NCI-H82 (cell line): Measurements from ENCODE around the gene DNMT3A.
A peak's percentile ranks its signal among the peaks of the same experiment; 100 is the strongest.

Experiments used
- DNase-seq: peaks from one replicate; lab custom pipeline; 2025; lab: John Stamatoyannopoulos, UW

The DNMT3A gene

DNA sequence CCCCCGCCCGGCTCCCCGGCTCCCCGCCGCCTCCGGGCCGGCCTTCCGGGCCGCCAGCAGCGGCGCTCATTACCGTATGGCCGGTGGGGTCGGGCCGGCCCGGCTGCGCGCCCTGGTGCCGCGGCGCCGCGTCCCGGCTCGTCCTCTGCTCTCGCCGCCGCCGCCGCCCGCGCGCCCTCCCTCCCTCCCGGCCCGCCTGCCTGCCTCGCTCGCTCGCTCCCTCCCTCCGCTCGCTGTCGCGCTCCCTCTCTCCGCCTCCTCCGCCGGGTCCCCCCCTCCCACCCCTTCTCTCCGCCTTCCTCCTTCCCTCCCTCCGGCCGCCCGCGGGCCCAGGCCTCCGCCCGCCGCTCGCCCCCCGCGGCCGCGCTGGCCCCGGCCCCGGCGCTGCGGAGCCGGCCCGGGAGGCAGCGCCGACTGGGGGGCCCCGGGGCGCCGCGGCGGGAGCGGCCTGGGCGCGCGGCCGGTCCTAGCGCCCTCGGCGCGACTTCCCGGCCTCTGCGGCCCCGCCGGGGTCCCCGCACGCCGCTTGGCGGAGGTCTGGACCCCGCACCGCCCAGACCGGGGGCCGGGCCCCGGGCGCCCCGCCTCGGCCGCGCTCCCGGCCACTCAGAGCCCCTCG is at the start of gene DNMT3A:
Gene DNMT3A (minus strand): TSS at position 173 of the 619 bp plus-strand sequence. CDS start 27,941 bp downstream, outside the sequence.
- peak; percentile 75 for DNase-seq

- DNase-seq = no peak
Observed at GRCh38 chr2:25389161-25389560, 47.4 kb upstream of the DNMT3A start.

GRCh38 chr2:25388491-25388890 is 46.8 kb upstream of the DNMT3A start:
- DNase-seq = no peak

DNA sequence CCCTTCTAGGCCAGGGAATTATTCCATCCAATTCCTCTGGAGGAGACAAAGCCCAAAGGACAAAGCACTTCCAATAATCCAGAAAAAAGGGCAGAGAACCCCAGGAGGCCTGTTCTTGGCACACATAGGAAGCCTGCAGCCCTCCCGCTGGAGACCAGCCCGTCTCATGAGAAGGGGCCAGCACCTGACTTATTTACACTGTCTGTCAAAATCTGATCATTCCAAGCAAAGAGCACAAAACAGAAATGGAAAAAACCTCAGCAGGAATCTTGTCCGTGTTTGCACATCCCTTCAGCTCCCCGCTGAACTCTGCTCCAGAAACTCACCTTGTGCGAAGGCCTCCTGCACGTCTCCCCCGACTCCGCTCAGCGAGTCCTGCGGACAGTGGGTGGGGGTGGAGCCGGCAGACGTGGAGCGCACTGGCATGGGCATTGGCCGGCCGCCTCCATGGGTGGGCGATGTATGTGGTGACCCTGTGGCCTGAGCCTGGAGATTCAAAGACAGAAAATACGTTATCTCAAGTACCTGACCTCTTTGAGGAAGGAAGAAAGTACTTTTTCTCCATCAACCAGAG is 46.2 kb upstream of the DNMT3A start:
- DNase-seq = no peak

DNA sequence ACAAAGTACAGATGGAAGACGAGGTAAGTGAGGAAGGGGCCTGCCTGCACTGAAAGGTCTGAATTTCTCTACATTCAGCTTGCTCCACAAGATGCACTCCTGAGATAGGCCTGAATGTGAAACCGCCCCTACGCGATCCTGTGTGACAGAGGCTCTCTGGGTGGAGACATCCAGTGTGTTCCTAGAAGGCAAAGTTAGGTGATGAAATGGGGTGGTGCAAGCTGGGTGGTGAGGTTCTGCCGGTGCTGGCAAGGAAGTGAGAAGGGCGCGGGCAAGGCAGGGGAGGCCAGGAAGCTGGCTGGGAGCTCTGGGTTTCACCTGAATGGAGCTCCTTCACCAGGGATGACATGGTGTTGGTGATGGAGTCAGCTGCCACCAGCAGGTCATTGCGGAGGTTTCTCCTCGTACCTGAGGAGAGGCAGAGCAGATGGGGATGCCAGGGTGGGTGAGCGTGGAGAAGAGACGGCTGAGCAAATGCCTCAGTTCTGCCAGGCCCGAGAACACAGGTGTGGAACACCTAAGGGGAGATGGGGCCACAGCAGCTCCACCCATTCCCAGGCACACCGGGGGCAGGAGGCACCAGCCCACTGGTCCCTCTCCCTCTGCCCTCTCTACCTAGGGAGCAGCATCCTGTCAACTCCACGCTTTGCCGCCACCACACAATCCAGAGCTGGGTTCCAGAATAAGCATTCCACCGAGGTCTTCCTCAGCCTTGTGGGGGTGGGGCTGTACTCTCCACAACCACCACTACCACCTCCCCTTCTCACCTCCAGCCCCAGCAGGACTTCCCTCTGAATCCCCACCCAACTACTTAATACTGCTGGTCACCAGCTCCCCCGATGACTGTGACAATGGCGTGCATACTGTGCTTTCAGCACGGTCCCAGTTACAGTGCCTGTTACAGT is 45.5 kb upstream of the DNMT3A start:
- DNase-seq = no peak

- DNase-seq = peak; percentile 33
Observed at GRCh38 chr2:25385910-25386309, 44.2 kb upstream of the DNMT3A start.

DNA sequence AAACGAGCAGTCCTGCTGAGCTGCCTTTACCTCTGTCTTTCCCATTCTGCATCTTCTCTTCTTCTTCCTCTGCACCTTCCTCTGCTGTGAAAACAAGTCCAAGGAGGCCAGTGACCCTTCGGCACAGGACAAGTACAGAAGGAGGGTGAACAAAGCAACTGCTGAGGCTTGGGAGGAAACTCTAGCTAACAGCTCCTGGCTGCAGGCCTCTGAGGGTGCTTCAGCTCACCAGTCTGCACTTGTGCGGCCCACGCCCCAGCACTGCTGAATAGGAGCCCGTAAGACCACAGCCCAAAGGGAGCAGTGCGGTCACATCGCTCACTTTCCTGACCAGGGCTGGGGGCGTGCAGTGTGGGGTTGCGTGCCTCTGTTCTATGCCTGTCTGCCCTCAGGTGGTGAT is 42.1 kb upstream of the DNMT3A start:
- DNase-seq = no peak

- DNase-seq = no peak
Observed at GRCh38 chr2:25381502-25381901, 39.8 kb upstream of the DNMT3A start.

GRCh38 chr2:25380586-25381375 is 39.1 kb upstream of the DNMT3A start:
- no peak for DNase-seq

DNA sequence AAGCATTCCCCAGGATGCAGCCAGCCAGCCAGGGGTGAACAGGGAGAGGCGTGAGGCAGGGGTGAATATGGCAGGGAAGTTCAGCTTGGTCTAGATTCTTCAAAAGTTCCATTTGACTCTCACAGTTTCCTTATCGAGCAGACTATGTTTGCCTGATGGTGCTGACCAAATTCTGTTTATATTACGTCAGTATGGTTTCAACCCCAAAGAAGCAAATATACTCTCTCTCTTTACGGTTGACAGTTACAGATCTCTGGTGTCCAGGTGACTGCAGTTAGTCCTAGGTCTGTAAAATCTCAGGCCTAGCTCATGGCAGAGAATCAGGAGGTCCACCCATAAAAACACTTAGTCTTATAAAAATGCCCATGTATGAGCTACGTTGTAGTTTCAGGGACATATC is 38.3 kb upstream of the DNMT3A start:
- DNase-seq = no peak

GRCh38 chr2:25379535-25379934 is 37.8 kb upstream of the DNMT3A start:
- peak; percentile 35 for DNase-seq

DNA sequence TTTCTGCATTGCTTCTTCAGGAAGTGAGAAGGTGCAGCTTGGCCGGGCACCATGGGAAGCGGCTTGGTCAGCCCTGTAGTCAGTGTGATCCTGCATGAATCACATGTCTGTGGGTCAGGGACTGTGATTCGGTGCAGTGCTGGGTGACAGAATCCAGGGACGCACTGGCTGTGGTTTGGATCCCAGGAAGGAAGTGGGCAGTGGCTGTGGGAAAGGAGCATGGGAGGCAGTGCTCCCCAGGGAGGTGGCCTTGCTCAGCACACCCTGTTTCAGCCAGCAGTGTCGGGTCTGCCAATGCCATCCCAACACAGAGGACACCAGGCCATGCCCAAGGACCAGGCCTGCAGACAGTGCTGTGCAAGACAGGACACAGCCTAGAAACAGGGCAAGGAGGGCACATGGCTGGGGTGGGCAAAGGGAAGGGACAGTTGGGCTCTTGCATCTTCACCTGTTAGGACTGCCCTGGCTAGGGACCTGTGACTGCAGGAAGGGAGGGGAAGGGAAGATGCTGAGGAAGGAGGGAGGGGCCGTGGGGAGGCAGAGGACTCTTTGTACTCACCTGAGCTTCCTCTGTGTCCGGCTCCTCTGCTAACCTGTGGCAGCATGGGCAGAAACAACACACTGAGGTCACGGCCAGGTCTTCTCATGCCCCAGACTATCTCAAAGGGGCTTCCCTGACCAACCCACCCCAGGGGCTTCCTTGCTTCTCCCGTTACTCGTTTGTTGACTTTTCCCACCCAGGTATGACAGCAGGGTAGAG is 37.2 kb upstream of the DNMT3A start:
- DNase-seq = no peak

DNA sequence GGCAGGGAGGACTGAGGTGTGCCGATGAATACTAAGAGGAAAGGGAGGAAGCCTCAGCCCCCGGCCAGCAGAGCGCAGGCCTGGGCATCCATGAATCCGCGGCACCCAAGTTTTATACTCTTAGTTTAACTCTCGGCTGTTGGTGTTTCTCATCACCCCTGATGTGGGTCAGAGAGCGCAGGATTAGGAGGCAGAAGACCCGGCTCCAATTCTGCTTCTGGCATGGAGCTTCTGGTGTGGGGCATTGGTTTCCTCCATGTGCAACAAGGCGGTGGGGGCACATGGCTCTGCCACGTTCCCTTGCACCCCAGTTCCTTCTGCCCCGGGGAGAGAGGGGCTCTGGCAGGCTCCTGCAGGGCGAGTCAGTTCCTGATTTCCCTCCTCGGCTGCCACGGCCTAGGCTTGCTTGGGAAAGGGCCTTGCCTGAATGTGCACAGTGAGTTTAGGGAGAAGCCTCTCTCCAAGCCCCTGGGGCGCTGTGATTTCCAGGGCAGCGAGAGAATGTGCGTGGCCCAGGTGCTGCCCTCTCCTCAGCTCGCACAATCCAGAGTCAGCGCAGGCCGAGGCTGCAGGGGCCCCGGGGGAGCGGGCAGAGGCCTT is 36.2 kb upstream of the DNMT3A start:
- no peak for DNase-seq

- DNase-seq = peak; percentile 92
Observed at GRCh38 chr2:25376750-25377621, 35.3 kb upstream of the DNMT3A start.

DNA sequence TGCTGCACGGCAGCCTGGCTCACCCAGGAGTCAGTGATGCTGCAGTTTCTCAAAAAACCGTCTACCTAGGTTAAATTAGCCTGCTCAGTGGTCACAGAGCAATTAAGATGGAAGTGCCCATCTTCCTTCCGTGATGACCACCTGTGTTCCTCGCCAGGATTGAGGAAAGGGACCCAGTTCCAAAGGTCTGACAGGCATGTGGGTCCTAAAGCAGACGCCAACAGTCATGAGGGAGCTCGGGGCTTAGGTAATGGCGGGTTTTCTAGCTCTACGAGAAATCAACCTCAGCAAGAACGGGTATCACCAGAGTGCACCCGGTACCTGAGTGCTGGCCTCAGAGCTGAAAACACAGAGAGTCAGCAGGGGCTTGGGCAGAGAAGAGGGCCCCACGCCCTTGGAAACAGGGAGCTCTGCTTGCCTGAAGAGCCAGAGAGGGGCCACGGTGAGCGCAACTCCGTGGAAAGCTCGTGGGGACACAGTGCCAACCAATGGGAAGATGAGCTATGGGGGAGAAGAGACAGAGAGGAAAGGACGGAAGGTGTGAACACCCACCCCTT is 34.3 kb upstream of the DNMT3A start:
- no peak for DNase-seq

- DNase-seq = no peak
Observed at GRCh38 chr2:25375371-25375988, 33.8 kb upstream of the DNMT3A start.

DNA sequence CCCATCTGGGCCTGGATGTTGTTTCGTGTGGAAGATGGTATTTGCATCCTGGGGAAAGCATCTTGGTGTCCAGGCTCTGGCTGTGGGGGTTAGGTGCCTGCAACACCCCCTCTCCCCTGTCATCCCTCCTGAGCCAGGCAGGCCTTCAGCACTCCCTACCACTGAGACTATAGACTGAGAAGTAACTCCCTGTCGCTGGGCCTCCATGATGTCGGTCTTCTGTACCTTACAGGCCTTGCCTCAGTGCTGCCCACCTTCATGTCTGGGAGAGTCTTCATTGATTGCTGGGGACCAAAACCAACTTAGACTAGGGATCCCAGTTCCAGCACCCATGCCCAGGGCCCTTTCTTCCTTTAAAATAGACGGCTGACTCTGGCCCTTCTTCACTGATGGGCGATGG is 33.1 kb upstream of the DNMT3A start:
- no peak for DNase-seq

- DNase-seq = no peak
Observed at GRCh38 chr2:25374411-25374810, 32.7 kb upstream of the DNMT3A start.

GRCh38 chr2:25373269-25373981 is 31.7 kb upstream of the DNMT3A start:
- no peak for DNase-seq
